Measurements from ENCODE around the gene ZFP64.
"Not testable (repeated sequence)": the region's sequence is repeated elsewhere in the genome, so short reads cannot be mapped to it uniquely, and the experiment has no call there.

ZFP64 gene

DNA sequence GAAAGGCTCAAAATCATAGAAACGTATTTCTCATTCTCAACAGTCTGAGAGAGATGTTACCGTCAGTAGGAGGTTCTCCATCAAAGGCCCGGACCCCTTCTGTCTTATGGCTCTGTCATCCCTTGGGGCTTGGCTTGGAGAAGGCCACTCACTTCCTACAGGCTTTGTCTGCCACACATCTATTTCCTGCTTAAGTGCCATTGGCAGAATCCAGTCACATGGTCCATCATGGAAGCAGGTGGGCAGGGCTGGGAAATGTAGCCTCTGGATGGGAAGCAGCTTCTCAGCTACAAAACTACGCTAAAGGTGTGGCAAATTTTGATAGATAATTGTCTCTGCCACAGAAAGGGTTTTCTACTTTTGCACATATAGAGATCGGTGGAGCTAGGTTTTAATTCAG lies 12.6 kb upstream of the ZFP64 start:
- no peak overlapping the region for H3K4me3 ChIP-seq (ENCODE audit: control insufficient read depth, low read depth, low read length)
- no peak for DNase-seq (ENCODE audit: low read depth)
- TF ChIP-seq, protein P1, sequence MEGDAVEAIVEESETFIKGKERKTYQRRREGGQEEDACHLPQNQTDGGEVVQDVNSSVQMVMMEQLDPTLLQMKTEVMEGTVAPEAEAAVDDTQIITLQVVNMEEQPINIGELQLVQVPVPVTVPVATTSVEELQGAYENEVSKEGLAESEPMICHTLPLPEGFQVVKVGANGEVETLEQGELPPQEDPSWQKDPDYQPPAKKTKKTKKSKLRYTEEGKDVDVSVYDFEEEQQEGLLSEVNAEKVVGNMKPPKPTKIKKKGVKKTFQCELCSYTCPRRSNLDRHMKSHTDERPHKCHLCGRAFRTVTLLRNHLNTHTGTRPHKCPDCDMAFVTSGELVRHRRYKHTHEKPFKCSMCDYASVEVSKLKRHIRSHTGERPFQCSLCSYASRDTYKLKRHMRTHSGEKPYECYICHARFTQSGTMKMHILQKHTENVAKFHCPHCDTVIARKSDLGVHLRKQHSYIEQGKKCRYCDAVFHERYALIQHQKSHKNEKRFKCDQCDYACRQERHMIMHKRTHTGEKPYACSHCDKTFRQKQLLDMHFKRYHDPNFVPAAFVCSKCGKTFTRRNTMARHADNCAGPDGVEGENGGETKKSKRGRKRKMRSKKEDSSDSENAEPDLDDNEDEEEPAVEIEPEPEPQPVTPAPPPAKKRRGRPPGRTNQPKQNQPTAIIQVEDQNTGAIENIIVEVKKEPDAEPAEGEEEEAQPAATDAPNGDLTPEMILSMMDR (IDR thresholded peaks at IDR 0.05; ENCODE audit: control insufficient read depth, insufficient read depth, low read depth, low read length, missing control alignments): no peak

DNA sequence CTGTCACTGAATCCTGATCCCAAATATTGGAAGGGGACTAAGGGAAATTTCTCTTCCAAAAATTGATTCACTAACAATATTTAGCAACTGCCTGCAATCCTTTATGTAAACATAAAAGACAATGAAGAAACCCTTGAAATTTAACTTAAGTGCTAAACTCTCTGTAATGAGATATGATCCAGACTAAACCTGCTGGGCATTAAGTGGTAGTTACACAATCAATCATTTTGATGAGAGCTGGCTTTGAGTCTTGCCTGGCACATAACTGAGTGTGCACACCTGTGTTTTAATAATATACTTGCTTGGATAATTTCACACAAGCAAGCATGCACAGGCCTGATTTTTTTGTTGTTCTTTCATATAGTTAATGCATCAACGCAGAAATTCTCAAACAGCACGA lies 9.8 kb upstream of the ZFP64 start:
- no peak overlapping the region for H3K4me3 ChIP-seq (ENCODE audit: control insufficient read depth, low read depth, low read length)
- no peak for DNase-seq (ENCODE audit: low read depth)
- TF ChIP-seq, protein P1 (IDR thresholded peaks at IDR 0.05; ENCODE audit: control insufficient read depth, insufficient read depth, low read depth, low read length, missing control alignments): no peak

DNA sequence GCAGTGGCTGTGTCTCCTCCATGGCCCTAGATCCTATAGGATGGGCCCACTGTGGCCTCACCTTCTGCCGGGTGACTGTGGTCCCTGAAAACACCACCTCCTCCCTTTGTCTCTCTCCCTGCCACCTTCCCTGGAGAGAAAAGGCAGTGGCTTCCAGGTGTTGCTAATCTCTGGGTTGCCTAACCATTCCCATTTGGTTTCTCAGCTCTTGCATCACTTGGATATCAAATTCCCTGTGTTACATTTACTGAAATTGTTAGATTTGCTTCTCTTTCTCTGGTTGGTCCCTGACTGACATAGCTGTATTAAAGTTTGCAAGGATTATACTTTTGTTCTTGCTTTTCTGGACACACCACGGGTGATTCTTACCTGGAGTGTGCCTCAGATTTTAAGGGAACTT lies 9.3 kb upstream of the ZFP64 start:
- no peak overlapping the region for H3K4me3 ChIP-seq (ENCODE audit: control insufficient read depth, low read depth, low read length)
- TF ChIP-seq, protein P1 (IDR thresholded peaks at IDR 0.05; ENCODE audit: control insufficient read depth, insufficient read depth, low read depth, low read length, missing control alignments): no peak
- DNase-seq (ENCODE audit: low read depth): no peak

DNA sequence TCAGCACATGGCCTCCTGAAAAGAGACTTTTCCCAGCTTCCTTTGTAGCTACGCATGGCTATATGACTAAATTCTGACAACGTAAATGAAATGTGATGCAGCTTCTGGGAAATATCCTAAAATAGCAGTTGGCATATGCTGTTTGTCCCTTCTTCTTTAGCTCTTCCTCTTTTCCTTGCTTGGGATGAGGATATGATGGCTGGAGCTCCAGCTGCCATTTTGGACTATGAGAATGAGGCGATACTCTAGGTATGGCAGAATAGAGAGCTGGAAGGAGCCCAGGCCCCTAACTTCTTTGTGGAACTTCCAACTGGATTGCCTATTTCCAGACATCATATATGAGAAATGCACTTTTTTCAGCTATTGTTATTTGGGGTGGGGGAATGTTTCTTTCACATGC lies 5.3 kb upstream of the ZFP64 start:
- H3K4me3 ChIP-seq (ENCODE audit: control insufficient read depth, low read depth, low read length): no peak overlapping the region
- TF ChIP-seq, protein P1 (IDR thresholded peaks at IDR 0.05; ENCODE audit: control insufficient read depth, insufficient read depth, low read depth, low read length, missing control alignments): no peak
- no peak for DNase-seq (ENCODE audit: low read depth)

DNA sequence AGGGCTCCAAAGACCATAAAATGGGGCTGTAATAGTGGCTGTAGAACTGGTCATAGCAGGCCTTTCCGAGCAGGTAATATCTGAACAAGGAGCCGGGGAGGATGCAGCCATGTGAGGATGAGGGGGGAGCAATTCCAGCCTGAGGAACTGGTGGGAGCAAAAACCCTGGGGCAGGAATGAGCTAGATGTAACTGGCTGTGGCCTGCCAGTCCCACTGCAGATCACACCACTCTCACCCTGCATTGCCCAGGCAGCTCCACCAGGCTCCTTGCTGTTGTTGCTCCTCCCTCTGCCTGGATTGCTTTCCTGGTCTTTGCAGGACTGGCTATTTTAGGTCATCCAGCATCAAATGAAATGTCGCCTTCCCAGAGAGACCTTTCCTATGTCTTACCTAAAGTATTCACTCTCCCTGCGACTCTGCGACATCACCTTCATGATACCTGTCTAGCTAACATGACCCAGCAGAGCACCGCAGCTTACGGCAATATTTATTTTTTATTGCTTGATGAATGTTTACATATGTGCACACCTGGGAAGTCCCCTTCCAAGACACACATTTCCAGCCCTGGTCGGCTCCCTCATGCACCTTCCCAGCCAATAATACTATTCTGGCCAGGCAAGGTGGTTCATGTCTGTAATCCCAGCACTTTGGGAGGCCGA lies 2.4 kb upstream of the ZFP64 start:
- TF ChIP-seq, protein P1 (IDR thresholded peaks at IDR 0.05; ENCODE audit: control insufficient read depth, insufficient read depth, low read depth, low read length, missing control alignments): no peak
- DNase-seq (ENCODE audit: low read depth): no peak
- no peak overlapping the region for H3K4me3 ChIP-seq (ENCODE audit: control insufficient read depth, low read depth, low read length)

DNA sequence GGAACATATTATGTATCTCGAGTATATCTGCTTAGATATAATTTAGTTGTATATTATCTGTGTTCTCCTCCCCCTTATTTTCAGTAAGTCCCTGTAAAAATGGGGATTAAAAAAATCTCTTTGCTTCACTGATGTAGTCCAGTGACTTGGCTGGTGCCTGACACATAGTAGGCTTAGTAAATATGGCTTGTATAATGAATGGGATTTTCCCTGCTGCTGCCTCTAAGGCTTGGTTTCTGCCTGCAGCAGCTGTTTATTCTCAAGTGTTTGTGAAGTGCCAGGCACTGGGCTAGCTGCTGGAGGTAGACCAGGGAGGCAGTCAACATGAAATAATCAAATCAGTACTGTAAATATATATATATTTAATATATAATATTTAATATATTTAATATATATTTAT lies 1.6 kb upstream of the ZFP64 start:
- H3K4me3 ChIP-seq (ENCODE audit: control insufficient read depth, low read depth, low read length): no peak overlapping the region
- TF ChIP-seq, protein P1 (IDR thresholded peaks at IDR 0.05; ENCODE audit: control insufficient read depth, insufficient read depth, low read depth, low read length, missing control alignments): no peak
- no peak for DNase-seq (ENCODE audit: low read depth)

DNA sequence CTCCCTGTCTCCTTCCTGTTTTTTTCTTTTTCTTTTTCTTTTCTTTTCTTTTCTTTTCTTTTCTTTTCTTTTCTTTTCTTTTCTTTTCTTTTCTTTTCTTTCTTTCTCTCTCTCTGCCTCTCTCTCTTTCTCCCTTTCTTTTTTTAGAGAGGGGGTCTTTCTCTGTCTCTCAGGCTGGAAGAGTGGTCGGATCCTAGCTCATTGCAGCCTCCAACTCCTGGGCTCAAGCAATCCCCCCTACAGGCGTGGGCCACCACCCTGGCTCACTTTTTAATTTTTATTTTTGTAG lies 1.1 kb upstream of the ZFP64 start:
- peak overlapping the region; percentile 89 for H3K4me3 ChIP-seq (ENCODE audit: control insufficient read depth, low read depth, low read length)
- DNase-seq (ENCODE audit: low read depth): not testable (repeated sequence)
